MM.1S (cell line): Measurements from ENCODE around the gene C6.

Experiments used
- EZH2 ChIP-seq: fragments of 300-600 bp; sonication (generic); optimal IDR thresholded peaks from 2 replicates; pipeline ENCODE3; 2017; ENCODE audit warnings: low read depth, mild to moderate bottlenecking, antibody characterized with exemption, low read length, mixed read lengths
- EZH2phosphoT487 ChIP-seq: fragments of 300-600 bp; sonication (generic); IDR thresholded peaks from 2 replicates; pipeline ENCODE4 v1.6.1; 2018; ENCODE audit warnings: antibody characterized with exemption, low read length
- TF ChIP-seq, protein P1 (sequence below): fragments of 300-600 bp; sonication (generic); IDR thresholded peaks from 2 replicates; pipeline ENCODE4 v1.5.1; 2016; ENCODE audit warnings: antibody characterized with exemption, low read length, mixed read lengths

DNA sequence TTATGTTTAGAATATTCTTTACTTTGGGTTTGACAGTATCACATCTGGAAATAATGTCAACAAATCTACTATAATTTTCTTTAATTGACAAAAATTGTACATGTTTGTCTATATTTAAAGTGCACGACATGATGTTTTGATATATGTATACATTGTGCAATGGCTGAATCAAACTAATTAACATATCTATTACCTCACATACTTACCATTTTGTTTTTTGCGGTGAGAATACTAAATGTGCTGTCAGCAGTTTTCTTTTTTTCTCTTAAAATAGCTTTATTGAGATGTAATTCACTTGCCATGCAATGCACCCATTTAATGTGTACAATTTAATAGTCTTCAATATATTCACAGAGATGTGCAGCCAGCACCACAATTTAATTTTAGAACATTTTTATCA is 10.6 kb upstream of the C6 start:
- TF ChIP-seq EZH2 (no peak), EZH2phosphoT487 (no peak)
- TF ChIP-seq, protein P1, sequence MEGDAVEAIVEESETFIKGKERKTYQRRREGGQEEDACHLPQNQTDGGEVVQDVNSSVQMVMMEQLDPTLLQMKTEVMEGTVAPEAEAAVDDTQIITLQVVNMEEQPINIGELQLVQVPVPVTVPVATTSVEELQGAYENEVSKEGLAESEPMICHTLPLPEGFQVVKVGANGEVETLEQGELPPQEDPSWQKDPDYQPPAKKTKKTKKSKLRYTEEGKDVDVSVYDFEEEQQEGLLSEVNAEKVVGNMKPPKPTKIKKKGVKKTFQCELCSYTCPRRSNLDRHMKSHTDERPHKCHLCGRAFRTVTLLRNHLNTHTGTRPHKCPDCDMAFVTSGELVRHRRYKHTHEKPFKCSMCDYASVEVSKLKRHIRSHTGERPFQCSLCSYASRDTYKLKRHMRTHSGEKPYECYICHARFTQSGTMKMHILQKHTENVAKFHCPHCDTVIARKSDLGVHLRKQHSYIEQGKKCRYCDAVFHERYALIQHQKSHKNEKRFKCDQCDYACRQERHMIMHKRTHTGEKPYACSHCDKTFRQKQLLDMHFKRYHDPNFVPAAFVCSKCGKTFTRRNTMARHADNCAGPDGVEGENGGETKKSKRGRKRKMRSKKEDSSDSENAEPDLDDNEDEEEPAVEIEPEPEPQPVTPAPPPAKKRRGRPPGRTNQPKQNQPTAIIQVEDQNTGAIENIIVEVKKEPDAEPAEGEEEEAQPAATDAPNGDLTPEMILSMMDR, result no peak
